HCT116 (cell line): ENCODE results near the gene ALKBH6.

ENCODE experiments used
- ATF3 ChIP-seq: IDR thresholded peaks from 2 replicates; pipeline ENCODE4 v1.6.1; 2012
- CEBPB ChIP-seq: IDR thresholded peaks from 2 replicates; pipeline ENCODE4 v1.6.1; 2012; ENCODE audit warnings: low read depth
- CTCF ChIP-seq, 3 experiments: fragments of 200-600 bp in 1 of 3; sonication (generic) in 1 of 3; IDR thresholded peaks in 2 of 3; conservative IDR thresholded peaks in 1 of 3; 2 replicates each; pipeline ENCODE4 v1.5.1; 2012 to 2017; ENCODE audit warnings: low read depth in 2 of 3, low read length in 2 of 3, antibody characterized with exemption in 1 of 3, borderline replicate concordance in 1 of 3, control low read depth in 1 of 3, mild to moderate bottlenecking in 1 of 3, mixed read lengths in 1 of 3, mixed run types in 1 of 3, moderate library complexity in 1 of 3; ENCODE audit not compliant: insufficient read depth in 1 of 3
- EZH2phosphoT487 ChIP-seq: fragments of 200-600 bp; IDR thresholded peaks from 2 replicates; pipeline ENCODE4 v1.6.1; 2018; ENCODE audit warnings: antibody characterized with exemption, borderline replicate concordance
- JUND ChIP-seq: IDR thresholded peaks from 2 replicates; pipeline ENCODE4 v1.6.1; 2012
- POLR2A ChIP-seq: IDR thresholded peaks from 2 replicates; pipeline ENCODE4 v1.7.0; 2011; ENCODE audit warnings: borderline replicate concordance; ENCODE audit not compliant: insufficient read depth, insufficient read length; ENCODE audit errors: extremely low read depth
- POLR2AphosphoS5 ChIP-seq: IDR thresholded peaks from 2 replicates; pipeline ENCODE4 v1.6.1; 2011; ENCODE audit warnings: mild to moderate bottlenecking, low read depth, low read length, moderate library complexity
- TCF7L2 ChIP-seq: IDR thresholded peaks from 2 replicates; pipeline ENCODE4 v1.7.0; 2011; ENCODE audit warnings: borderline replicate concordance, inconsistent platforms; ENCODE audit not compliant: insufficient read depth, insufficient read length; ENCODE audit errors: extremely low read depth
- YY1 ChIP-seq: IDR thresholded peaks from 2 replicates; pipeline ENCODE4 v1.6.1; 2011; ENCODE audit warnings: low read length, low read depth, moderate library complexity, mild to moderate bottlenecking; ENCODE audit not compliant: insufficient replicate concordance; ENCODE audit errors: extremely low read depth
- ZBTB33 ChIP-seq: IDR thresholded peaks from 2 replicates; pipeline ENCODE4 v1.6.1; 2011; ENCODE audit warnings: mild to moderate bottlenecking, low read length, moderate library complexity; ENCODE audit not compliant: insufficient replicate concordance; ENCODE audit errors: extremely low read depth
- ZFX ChIP-seq: fragments of 450-650 bp; IDR thresholded peaks from 2 replicates; pipeline ENCODE4 v1.6.1; 2017

GRCh38 chr19:35966771-35967170, 47.2 kb downstream of the ALKBH6 start:
- TF ChIP-seq CTCF (IDR thresholded peaks at IDR 0.05 in 2 of 3, conservative IDR thresholded peaks at IDR 0.05 in 1 of 3; ENCODE audit: borderline replicate concordance in 1 of 3, insufficient read depth in 1 of 3, low read depth in 2 of 3, low read length in 2 of 3) (no peak), TCF7L2 (no peak), JUND (no peak), POLR2AphosphoS5 (no peak), CEBPB (no peak), EZH2phosphoT487 (no peak), ZFX (no peak), YY1 (no peak), ATF3 (no peak), ZBTB33 (no peak), POLR2A (no peak)
